Fibroblast of pulmonary artery (primary cell): Measurements from ENCODE around the gene RPRD1B.

Source experiments
- DNase-seq: peaks from one replicate; pipeline ENCODE4 v3.0.0-alpha.2; 2010; ENCODE audit warnings: low read depth
- H3K4me3 ChIP-seq: replicated peaks from 2 replicates; pipeline ENCODE4 v1.5.1; 2011; ENCODE audit warnings: low read depth, mild to moderate bottlenecking, control low read depth, low read length, moderate library complexity
- CTCF ChIP-seq: IDR thresholded peaks from 2 replicates; pipeline ENCODE4 v1.5.1; 2011; ENCODE audit warnings: mild to moderate bottlenecking, control low read depth, low read length, inconsistent platforms; ENCODE audit errors: missing control alignments

Gene RPRD1B

GRCh38 chr20:38117205-38117604 is 83.7 kb downstream of the RPRD1B start:
- DNase-seq = no peak
- no peak for TF ChIP-seq CTCF
- H3K4me3 ChIP-seq = no peak overlapping the region

GRCh38 chr20:38117635-38118034 is 84.1 kb downstream of the RPRD1B start:
- no peak for TF ChIP-seq CTCF
- peak; percentile 80 for DNase-seq
- H3K4me3 ChIP-seq = no peak overlapping the region

GRCh38 chr20:38119446-38119845 is 85.9 kb downstream of the RPRD1B start:
- no peak overlapping the region for H3K4me3 ChIP-seq
- no peak for TF ChIP-seq CTCF
- no peak for DNase-seq

GRCh38 chr20:38120625-38120988 is 87.1 kb downstream of the RPRD1B start:
- no peak for DNase-seq
- TF ChIP-seq CTCF = no peak
- H3K4me3 ChIP-seq = no peak overlapping the region

GRCh38 chr20:38121741-38122140 is 88.2 kb downstream of the RPRD1B start:
- TF ChIP-seq CTCF = no peak
- no peak for DNase-seq
- H3K4me3 ChIP-seq = no peak overlapping the region

GRCh38 chr20:38123021-38123587 is 89.6 kb downstream of the RPRD1B start:
- peak; percentile 59 for DNase-seq
- no peak for TF ChIP-seq CTCF

GRCh38 chr20:38125157-38126056 is 91.9 kb downstream of the RPRD1B start:
- no peak overlapping the region for H3K4me3 ChIP-seq
- no peak for TF ChIP-seq CTCF
- peak; percentile 86 for DNase-seq

More at GRCh38 chr20:38123021-38123587, 89.6 kb downstream of the RPRD1B start:
- no peak overlapping the region for H3K4me3 ChIP-seq
